GM06990 (cell line): Measurements from ENCODE around the gene B3GLCT.

Source experiments
- DNase-seq: peaks from one replicate; pipeline ENCODE4 v3.0.0-alpha.2; 2011; ENCODE audit not compliant: insufficient read length; ENCODE audit errors: extremely low read depth
- H3K27me3 ChIP-seq: replicated peaks from 2 replicates; pipeline ENCODE4 v1.6.0; 2011; ENCODE audit warnings: low read length; ENCODE audit not compliant: control insufficient read depth, insufficient read depth
- H3K36me3 ChIP-seq: 2 replicates; pipeline ENCODE4 v1.5.1; 2011; ENCODE audit warnings: low read length; ENCODE audit not compliant: control insufficient read depth, insufficient read depth
- H3K4me3 ChIP-seq: replicated peaks from 2 replicates; pipeline ENCODE4 v1.5.1; 2011; ENCODE audit warnings: low read depth, mild to moderate bottlenecking, control low read depth, low read length
- CTCF ChIP-seq: IDR thresholded peaks from 2 replicates; pipeline ENCODE4 v1.5.1; 2011; ENCODE audit warnings: low read length, control low read depth, mild to moderate bottlenecking, inconsistent platforms; ENCODE audit not compliant: insufficient read depth, poor library complexity, severe bottlenecking

Gene B3GLCT

GRCh38 chr13:31160857-31161556, 38.8 kb upstream of the B3GLCT start:
- no peaks in the 10 kb centered on the region for H3K27me3 ChIP-seq
- TF ChIP-seq CTCF, result no peak
- DNase-seq, result peak; percentile 74
- H3K4me3 ChIP-seq, result peak overlapping the region; percentile 92
- no peaks in the 10 kb centered on the region; the same call in none of the 2 replicates for H3K36me3 ChIP-seq

- no peaks in the 10 kb centered on the region; the same call in 1 of the 2 replicates for H3K36me3 ChIP-seq
- H3K27me3 ChIP-seq, result no peaks in the 10 kb centered on the region
- peak; percentile 99 for DNase-seq
- H3K4me3 ChIP-seq, result peak within 1 kb of the TSS; percentile 92
- TF ChIP-seq CTCF, result peak; percentile 15
Observed at GRCh38 chr13:31161557-31162150, 38.1 kb upstream of the B3GLCT start, which contains the start of gene HSPH1. HSPH1 (minus strand) TSS chr13:31161904; CDS start chr13:31161582, 322 bp downstream.

- no peak for TF ChIP-seq CTCF
- no peaks in the 10 kb centered on the region for H3K27me3 ChIP-seq
- H3K4me3 ChIP-seq, result peak overlapping the region; percentile 92
- no peak for DNase-seq
- H3K36me3 ChIP-seq, result no peaks in the 10 kb centered on the region; the same call in 1 of the 2 replicates
Observed at GRCh38 chr13:31162151-31163008, 37.4 kb upstream of the B3GLCT start.

GRCh38 chr13:31166591-31166990, 33.2 kb upstream of the B3GLCT start:
- no peak for TF ChIP-seq CTCF
- no peak for DNase-seq
- H3K4me3 ChIP-seq, result no peak overlapping the region
- H3K36me3 ChIP-seq, result no peaks in the 10 kb centered on the region
- H3K27me3 ChIP-seq, result no peaks in the 10 kb centered on the region

GRCh38 chr13:31167490-31167889, 32.3 kb upstream of the B3GLCT start:
- H3K27me3 ChIP-seq, result no peaks in the 10 kb centered on the region
- no peaks in the 10 kb centered on the region for H3K36me3 ChIP-seq
- TF ChIP-seq CTCF, result no peak
- H3K4me3 ChIP-seq, result no peak overlapping the region
- DNase-seq, result peak; percentile 36
